ENCODE measurements around the gene DLGAP1.

GRCh38 chr18:3720159-3720558, 734.9 kb downstream of the DLGAP1 start:
- TF ChIP-seq POLR2A (IDR thresholded peaks at IDR 0.05; ENCODE audit: low read depth) (no peak), CTCF (IDR thresholded peaks at IDR 0.05) (no peak), POLR2AphosphoS5 (IDR thresholded peaks at IDR 0.05) (no peak)
